CD4-positive, alpha-beta T cell treated with Interleukin-17A for 1 hour (primary cell): ENCODE measurements around the gene SF3A1.
"Not testable (repeated sequence)": the region's sequence is repeated elsewhere in the genome, so short reads cannot be mapped to it uniquely, and the experiment has no call there.

Source experiments
- DNase-seq: peaks from one replicate; pipeline ENCODE4 v3.0.0-alpha.2; 2020

Gene SF3A1

DNA sequence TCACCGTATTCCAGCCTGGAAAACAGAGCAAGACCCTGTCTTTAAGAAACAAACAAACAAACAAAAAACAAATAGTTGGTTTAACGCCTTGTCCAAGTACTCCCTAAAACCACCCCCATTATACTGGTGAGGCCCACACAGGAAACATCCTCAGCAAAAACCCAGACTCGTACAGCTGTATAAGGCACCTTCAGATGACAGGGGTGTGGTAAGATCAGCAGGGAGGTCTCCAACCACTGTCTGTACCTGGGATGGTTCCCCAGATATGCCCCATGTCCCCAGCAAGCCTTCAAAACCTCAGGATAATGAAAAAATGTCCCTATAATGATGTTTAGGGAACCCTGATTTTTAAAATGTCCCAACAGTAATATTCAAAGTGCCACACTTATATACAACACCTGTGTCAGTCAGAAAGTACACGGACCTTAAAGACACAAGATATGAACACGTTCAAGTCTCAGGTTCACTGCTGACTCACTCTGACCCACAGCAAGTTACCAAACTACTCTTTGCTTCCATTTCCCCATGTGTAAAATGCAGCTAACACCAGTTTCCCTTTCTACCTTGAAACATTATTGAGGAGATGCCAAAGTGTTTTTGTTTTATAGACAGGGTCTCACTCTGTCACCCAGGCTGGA, 9.3 kb downstream of the SF3A1 start:
- DNase-seq, result no peak

DNA sequence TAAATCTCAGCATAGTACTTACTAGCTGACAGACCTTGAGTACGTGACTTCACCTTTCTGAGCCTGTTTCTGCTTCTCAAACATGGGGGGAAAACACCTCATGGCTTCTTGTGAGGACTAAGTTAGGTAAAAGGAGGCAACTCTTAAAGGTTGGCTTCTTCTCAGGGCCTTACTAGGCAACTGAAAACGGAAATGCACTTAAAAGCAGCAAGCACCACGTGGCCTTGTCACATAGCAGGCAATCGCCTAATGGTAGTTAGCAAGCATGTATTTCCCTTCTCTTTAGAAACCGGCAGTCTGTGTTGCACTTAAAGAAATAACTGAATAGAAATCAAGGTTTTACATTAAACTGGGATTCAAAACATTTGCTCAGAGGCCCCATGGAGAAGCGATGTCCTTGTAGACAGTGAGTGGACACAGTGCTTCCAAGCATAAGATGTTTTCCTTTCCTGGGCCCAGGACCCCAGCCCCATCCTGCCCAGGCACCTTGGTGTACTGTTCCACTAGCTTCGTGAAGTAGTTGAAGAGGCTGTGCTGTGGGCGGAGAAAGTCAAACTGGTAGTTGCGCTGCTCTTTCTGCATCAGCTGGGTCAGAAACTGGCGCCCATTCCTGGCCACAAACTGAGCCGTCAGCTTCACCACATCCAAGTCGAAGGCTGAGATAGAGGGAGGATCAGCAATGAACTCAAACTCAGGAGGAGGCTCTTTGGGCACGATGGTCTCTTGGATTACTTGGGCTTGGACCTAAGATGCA, 12.1 kb downstream of the SF3A1 start:
- DNase-seq, result peak; percentile 43

DNA sequence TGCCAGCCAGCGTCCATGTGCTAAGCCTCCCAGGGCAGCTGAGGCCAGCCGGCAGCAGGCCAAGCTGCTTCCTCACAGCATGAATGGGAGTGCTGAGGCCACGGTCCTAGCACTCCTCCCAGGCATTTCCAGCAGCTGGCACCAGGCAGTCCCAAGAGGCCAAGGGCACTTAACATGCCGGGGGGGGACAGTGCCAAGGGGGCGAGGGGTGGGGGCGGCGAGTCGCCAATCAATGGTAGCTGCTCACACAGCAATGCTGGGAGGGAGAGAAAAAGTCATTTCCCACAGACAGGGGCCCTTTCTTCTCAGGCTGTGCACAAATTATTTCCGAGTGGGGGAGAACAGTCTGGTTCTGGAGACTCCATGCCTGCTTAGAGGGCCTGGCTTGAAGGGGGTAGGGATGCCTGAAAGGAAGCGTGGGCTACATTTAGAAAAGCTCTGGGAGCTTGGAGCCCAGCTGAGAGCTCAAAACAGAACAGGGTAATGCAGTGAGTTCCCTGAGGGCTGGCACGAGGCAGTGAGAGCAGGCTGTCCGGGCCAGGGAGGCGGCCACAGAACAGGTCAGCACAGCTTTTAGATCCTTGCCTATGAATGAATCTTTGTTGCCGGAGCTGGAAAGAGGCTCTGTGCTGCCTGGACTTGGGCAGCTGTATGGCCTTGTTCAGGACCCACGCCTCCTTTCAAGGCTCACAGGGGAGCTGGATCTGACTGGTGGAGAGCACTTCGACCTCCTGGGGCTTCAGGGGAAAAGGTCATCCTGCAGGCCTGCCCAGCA, 15.6 kb downstream of the SF3A1 start:
- no peak for DNase-seq

DNA sequence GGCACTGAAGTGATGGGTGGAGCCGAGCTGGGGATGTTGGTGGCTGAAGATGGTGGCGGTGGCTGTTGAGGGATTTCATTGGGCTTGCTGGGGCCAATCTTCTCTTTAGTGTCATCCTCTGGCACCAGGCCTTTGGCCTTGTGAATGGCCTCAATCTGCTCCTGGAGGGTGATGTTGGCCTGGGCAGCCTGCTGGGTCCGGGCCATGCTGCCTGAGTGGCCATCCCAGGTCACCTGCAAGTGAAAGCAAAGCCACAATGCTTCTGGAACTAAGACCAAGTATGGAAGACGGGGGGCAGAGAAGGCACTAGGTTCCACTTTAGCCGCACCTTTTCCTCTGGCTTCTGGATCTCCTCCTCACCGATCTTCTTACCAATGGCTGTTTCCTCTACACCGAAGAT, 17.9 kb downstream of the SF3A1 start:
- no peak for DNase-seq

DNA sequence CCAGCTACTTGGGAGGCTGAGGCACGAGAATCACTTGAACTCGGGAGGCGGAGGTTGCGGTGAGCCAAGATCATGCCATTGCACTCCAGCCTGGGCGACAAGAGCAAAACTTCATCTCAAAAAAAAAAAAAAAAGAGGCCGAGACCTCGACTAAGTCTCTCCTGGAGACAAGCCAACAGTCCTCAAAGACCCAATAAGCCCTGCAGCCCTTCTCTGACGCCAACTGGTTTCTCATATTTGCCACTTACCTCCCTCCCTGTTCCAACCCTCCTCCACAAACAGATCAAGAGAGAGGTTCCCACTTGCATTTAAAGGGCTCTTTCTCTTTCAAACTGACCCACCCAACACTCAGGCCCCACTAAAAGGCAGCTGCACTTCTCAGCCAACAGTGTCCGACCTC, 18.4 kb downstream of the SF3A1 start:
- not testable (repeated sequence) for DNase-seq

DNA sequence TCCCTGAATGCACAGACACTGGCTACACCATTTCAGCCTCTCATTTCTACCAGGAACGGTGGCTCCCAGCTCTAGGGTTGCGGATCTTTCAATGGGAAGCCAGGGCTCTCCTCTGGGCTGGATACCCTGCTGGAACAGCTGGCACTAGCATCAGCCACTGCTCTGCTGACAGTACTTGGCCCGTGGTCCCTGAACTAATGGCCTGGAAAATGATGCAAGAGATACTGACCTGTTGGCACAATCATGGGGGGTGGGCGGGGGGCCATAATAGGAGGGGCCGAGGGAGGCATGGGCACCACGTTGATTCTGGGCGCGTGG, 19.3 kb downstream of the SF3A1 start:
- DNase-seq, result no peak

DNA sequence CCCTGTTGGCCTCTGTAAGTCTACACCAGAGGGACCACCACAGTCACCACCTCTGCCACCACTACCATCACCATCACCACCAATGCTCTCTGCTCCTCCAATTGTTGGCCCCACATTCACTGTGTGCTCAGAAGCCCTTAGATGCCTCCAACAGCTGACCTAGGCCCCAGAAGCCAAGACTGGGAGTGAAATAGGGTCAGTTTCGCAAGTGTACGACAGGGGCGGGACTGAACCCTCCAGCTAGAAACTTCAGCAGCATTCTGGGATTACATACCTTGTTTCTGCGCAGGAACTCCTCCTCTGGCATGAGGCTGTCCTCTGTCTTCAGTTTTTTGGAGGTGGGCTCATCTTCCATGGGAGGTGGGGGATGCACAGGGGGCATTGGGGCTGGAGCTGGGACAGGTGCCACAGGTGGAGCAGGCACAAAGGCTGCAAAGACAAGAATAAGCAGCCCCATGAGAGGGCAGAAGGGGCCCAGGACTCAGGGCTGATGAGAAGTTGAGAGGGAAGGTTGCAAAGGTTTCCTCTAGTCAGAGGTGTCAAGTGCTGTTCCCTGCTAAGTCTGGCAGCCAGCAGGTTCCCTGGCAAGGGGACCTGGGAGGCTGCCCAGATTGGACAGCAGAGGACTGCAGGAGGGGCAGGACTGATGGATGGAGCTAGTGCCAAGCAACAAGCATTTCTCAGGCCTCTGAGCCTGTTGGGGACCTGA, 19.8 kb downstream of the SF3A1 start:
- DNase-seq, result no peak

DNA sequence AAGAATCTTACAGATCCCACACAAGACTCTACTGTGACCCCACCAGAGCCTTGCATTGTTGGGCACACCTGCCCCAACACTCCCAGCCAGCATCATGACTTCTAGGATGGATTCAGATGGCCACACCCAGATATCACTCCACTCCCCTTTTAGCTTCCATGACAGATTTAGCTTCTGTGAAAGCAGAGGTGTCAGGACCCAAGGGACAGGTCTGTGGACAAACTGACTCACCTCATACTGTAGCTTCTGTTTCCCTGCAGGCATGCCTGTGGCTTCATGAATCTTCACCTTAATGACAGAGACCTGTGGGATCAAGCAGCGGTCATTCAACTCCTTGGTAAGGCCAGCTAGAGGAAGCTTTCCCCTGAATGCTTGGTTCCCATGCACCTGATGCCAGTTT, 21.5 kb downstream of the SF3A1 start:
- DNase-seq, result no peak

DNA sequence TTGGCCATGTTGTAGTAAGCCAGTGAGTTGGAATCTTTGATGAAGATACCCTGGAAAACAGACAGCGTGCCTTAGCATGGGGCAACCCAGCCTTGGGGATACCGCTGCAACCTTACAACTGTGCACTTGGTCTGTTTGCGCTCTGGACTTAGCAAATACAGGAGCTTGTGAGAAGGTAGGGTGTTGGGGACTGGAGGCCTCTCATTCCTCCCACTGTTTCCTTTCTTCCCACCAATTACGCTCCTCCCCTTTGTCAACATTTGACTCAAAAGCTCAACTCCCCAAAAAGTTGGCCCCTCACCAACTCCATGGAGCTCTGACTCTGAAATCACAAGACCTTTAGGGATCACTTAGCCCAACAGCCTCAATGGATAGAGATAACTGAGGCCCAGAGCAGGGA, 22.0 kb downstream of the SF3A1 start:
- DNase-seq, result no peak

DNA sequence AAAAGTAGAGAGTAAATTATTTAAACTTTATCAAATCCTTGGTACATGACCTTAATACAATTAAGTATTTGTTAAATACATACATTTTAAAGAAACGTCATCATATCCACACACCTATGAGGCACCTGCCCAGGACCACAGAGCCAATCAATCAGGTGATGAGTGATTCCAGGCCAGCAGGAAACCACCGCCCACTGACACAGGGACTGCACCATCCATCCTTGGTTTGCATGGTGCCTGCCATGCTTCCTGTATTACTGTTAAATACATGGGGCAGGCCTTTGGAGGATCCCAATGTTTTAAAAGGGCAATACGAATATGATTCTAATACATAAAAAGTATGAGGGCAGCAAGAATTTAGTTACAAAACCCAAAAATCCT, 23.0 kb downstream of the SF3A1 start:
- no peak for DNase-seq

DNA sequence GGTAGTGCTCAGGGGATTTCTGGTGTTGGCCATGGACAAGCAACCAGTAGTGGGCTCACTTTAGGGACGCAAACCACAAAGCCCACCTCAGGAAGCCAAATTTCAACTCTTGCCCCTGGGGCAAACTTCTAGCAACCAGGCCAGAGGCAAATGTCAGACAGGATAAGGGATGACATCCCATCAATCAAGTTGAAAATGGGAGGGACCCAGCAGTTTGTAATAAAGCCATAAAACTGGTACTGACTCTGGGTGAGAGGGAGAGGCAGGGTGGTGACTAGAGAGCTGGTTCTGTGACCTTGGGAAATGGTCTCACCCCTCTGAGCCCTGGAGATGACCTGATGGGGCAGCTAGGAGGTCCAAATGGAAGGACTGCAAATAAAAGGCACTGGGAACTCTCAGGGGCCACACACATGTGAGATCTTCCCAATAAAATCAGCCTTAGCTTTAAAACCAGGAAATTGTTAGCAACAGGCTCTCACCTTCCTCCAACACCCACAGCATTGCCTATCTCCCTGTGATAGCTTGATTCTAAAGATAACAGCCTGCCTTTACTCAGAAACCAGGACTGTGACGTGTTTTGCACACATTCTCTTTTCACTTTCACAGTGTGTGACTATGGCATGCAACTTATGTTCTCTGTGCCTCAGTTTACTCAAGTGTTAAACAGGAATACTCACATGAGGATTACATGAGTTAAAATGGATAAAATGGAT, 23.5 kb downstream of the SF3A1 start:
- DNase-seq, result no peak

DNA sequence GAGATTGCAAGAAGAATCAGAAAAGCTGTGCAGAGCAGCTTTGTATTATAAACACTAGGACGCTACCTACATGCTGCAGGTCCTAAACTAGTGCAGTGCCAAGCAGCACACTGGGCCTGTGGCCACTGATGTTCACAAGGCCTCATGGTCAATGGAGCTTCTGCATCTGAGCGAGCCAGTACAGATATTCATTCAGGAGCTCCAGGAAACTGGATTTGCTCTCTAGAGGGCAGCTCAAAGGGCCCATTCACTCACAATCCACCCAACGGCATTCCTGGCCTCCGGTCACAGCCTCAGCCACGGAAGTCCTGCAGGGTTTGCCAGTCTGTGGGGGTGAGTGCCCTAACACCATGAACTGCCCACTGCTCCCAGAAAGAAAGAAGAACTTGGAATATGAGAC, 24.1 kb downstream of the SF3A1 start:
- DNase-seq, result no peak

DNA sequence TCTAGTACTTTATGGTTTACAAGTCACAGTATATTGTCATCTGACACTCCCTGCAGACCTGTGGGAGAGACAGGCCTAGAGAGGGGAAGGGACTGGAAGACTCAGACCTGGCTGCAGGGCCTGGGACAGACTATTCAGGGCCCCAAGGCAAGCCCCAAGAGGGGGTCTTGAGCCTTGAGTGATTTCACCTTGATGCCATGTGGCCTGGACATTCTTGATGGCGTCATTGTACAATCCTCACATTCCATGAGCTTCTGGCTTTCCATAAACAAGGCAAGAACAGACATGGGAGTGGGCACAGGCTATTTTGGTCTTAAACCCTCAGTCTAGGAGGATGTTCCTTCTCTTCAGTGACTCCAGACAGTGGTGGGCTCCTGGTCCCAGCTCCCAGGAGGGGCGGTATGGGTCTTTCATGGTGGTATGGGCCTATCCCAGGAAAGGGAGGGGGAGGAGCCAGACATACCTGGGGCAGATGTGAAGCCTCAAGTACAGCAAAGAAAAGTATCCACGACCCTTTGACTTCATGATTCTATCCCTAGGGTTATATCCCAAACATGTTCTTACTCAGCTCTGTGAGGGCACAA, 28.1 kb downstream of the SF3A1 start:
- DNase-seq, result no peak

DNA sequence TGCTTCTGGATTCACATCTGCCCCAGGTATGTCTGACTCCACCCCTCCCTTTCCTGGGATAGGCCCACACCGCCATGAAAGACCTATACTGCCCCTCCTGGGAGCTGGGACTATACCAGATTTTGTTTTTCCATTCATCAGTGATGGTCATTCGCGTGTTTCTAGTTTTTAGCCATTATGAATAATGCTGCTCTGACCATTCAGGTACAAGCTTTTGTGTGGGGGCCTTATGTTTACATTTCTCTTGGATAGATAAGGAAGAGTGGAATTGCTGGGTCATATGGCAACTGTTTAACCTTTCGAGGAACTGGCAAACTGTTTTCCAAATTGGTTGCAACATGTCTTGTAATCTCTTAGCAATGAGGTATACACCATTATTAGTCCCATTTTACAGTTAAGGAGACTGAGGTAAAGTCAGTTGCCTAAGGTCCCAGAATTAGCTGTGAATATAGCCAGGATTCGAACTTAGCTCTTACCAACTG, 28.8 kb downstream of the SF3A1 start:
- no peak for DNase-seq

DNA sequence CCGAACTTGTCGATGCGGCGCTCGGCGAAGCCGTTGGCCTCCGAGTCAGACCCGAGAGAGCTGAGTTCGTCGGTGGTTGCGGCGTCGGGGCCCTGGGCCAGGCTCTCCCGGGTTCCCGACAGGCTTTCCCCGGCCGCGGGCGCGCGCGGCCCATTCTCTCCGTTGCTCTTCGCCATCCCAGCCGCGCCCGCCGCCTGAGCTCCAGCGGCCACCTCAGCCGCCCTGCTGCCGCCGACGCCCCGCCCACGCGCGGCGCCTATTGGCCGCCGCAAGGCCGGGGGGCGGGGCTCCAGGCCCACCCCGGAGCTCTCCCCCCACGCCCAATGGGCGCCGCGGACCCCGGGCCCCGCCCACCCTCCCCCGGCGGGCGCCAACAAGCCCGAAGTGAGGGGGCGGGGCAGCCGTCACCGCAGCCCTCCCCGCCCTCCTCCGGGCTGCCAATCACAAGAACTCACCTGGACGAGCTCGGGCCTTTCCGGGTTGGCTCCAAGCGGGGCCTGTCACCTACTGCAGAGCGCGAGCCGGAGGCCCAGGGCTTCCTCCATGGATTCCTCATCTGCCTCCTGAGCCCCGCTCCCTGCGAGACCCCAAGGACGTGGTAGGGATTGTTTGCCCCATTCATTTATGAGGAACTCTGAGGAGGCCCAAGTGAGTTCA, 29.9 kb downstream of the SF3A1 start, which contains the start of gene TBC1D10A:
TBC1D10A (minus strand) TSS at position 236 of the 657 bp plus-strand sequence; CDS start at position 176, 60 bp downstream.
- DNase-seq, result peak; percentile 95

DNA sequence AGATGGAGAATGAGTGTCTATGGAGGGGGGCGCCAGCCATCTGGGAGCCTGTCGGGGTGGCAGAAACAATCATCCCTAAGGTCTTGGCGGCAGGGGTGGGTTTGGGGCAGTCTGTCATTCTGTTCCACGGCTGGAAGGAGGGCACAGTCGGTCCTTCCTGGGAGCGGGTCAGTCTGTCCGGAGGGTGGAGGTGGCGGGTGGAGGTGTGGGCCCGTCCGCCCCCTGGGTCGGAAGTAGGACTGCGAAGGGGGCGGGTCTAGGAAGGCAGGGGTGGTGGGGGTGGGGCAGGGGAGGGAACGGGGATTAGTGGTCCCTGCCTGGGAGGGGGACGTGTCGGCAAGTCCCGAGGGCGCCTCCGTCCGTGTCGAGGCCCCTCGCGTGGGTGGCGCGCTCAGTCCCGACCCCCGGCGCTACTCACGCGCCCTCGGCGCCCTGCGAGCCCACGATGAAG, 30.4 kb downstream of the SF3A1 start:
- peak; percentile 27 for DNase-seq

DNA sequence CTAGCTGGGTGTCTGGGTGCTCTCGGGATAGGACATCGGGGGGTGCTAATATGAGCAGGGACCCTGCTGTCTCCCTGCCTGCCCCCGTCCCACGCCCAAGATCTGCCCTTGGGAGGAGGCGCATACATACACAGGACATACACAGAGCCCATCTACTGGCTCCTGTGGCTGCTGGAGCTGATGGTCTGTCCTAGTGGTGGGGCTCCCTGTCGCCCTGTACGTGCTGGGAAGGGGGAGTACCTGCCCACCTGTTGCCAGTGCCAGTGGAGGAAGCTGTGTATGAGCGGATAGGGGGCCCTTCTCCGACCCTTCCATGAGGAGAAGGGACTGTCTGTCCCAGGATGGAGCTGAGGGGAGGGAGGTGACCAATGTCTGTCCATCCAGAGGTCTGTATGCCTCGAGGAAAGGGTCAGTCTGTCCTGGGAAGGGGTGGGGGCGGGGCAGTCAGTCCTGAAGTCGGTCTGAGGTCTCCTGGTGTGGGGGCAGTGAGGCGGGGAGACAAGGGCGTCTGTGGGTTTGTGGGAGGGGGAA, 30.9 kb downstream of the SF3A1 start:
- no peak for DNase-seq

DNA sequence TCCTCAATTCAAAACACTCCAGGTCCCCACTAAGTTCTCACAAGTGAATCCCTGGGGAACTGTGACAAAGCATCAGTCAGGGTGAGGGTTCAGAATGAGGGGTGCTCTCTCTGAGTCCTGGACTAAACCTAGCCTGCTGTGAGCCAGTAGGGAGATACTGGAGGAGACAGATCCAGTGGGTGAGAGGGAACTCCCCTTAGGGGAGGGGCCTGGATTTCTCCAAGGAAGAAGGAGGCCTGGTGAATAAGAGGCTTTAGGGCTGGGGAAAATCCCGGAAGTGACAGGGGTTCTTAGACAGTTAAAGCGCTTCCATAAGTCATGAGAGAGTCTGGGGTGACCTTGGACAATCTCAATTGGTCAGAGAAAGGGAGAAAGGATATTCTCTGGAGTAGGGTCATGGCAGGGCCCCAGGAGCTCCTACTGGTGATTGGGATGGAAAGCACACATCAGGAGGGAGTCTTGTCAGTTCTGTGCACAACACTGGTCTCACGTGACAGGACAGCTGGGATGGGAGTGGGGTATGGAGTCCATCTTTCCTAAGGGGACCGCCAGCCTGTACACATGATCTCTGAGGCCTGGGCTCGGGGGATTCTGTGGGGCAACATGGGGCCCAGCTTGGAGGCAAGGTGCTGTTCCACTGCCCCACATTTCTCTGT, 31.5 kb downstream of the SF3A1 start:
- no peak for DNase-seq

DNA sequence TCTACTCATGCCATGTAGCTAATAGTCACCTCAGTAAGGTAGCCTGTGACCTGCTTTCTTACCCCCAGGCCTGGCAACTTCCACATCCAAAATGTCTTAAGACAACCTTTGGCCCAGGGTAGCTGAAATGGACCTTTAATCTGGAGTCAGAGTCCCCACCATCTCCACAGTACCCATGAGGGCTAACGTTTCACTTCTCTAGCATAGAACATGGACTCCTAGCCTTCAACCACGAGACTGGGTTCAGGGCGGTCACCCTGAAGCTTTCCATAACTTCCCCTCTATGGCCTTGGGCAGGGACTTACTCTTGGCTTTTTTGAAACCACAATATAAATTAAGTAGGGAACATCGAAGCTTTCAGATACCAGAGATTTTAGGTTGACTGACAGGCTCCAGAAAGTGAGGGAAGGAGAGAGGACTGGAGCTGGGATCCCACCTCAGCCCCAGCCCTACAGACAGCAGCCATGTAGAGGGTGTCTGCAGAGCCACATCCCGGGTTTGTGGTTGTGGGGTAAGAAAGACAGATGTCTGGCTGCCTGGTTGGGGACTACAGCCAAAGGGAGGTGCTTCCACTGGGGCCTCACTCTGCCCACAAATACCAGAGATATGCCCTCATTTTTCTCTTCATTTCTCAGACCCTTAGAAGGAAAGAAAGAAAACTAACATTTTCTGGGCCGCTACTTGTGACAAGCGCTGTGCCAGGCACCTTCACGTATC, 32.5 kb downstream of the SF3A1 start:
- DNase-seq, result peak; percentile 56

DNA sequence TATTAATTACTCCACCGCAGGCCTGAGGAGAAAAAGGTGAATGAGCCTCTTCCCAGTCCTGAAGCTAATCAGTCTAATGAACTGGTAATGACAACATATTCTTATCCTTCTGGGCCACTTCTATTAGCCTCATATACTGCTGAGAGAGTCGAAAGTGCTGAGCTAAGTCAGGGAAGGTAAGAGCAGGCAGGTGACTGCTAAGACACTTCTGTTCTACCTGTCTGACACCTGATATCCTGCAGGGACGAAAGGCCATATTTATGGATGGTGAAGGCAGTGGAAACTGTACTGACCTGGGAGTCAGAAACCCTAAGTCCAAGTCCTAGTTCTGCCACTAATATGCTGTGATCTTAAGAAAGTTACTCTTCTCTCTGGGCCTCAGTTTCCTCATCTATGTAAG, 33.4 kb downstream of the SF3A1 start:
- no peak for DNase-seq
